ENCODE data around the gene CPLX1. TPM values are rescaled to one million over a fixed set of nuclear protein-coding genes. Genes with fewer than 3 reads are reported as not detected.

CPLX1 gene
- total and polyA plus RNA-seq, 2 donors (not counting 1 experiment from before 2014, with no cell fraction given) = 0.03 to 0.66 TPM

- Histone ChIP-seq H2AFZ (ENCODE audit: low read length) (no peak overlapping the region), H3K27ac (ENCODE audit: insufficient read depth, low read length) (no peak overlapping the region), H3K4me2 (ENCODE audit: extremely low read depth, insufficient read depth, low read length) (no peak overlapping the region), H4K20me1 (ENCODE audit: control insufficient read depth, extremely low read depth, insufficient read depth, low read length) (no peaks in the 10 kb centered on the region), H3K4me3 (replicated peaks in 1 of 4; ENCODE audit: control extremely low read depth in 1 of 4, insufficient read depth in 1 of 4, low read depth in 3 of 4, low read length in 4 of 4) (no peak overlapping the region), H3K9me3 (ENCODE audit: control insufficient read depth, insufficient read depth, low read depth, low read length) (no peaks in the 10 kb centered on the region), H3K9ac (ENCODE audit: insufficient read depth, low read length) (no peak overlapping the region), H3K79me2 (ENCODE audit: control insufficient read depth, insufficient read depth, low read length) (no peaks in the 10 kb centered on the region), H3K27me3 (ENCODE audit: control insufficient read depth, insufficient read depth, low read length) (peaks cover 30% of the 10 kb centered on the region), H3K36me3 (ENCODE audit: control insufficient read depth, insufficient read depth, low read length) (no peaks in the 10 kb centered on the region), H3K4me1 (ENCODE audit: control insufficient read depth, extremely low read depth, insufficient read depth, low read length) (no peaks in the 10 kb centered on the region)
- no peak for TF ChIP-seq CTCF (conservative IDR thresholded peaks at IDR 0.05 in 1 of 2, IDR thresholded peaks at IDR 0.05 in 1 of 2; ENCODE audit: low read depth in 1 of 2, low read length in 2 of 2)
- TF ChIP-seq EZH2 (IDR thresholded peaks at IDR 0.05; ENCODE audit: low read length, missing control alignments) = no peak
- no peak for DNase-seq (ENCODE audit: low read depth in 2 of 2)
Observed at GRCh38 chr4:789571-790465, 36.1 kb downstream of the CPLX1 start.

- TF ChIP-seq EZH2 (IDR thresholded peaks at IDR 0.05; ENCODE audit: low read length, missing control alignments) (no peak), CTCF (conservative IDR thresholded peaks at IDR 0.05 in 1 of 2, IDR thresholded peaks at IDR 0.05 in 1 of 2; ENCODE audit: low read depth in 1 of 2, low read length in 2 of 2) (no peak)
- Histone ChIP-seq H3K4me1 (ENCODE audit: control insufficient read depth, extremely low read depth, insufficient read depth, low read length) (no peaks in the 10 kb centered on the region), H3K9me3 (ENCODE audit: control insufficient read depth, insufficient read depth, low read depth, low read length) (no peaks in the 10 kb centered on the region), H3K4me3 (replicated peaks in 1 of 4; ENCODE audit: control extremely low read depth in 1 of 4, insufficient read depth in 1 of 4, low read depth in 3 of 4, low read length in 4 of 4) (no peak overlapping the region), H4K20me1 (ENCODE audit: control insufficient read depth, extremely low read depth, insufficient read depth, low read length) (no peaks in the 10 kb centered on the region), H2AFZ (ENCODE audit: low read length) (no peak overlapping the region), H3K79me2 (ENCODE audit: control insufficient read depth, insufficient read depth, low read length) (no peaks in the 10 kb centered on the region), H3K36me3 (ENCODE audit: control insufficient read depth, insufficient read depth, low read length) (no peaks in the 10 kb centered on the region), H3K27ac (ENCODE audit: insufficient read depth, low read length) (no peak overlapping the region), H3K27me3 (ENCODE audit: control insufficient read depth, insufficient read depth, low read length) (peaks cover 20% of the 10 kb centered on the region), H3K9ac (ENCODE audit: insufficient read depth, low read length) (no peak overlapping the region), H3K4me2 (ENCODE audit: extremely low read depth, insufficient read depth, low read length) (no peak overlapping the region)
- no peak for DNase-seq (ENCODE audit: low read depth in 2 of 2)
Observed at GRCh38 chr4:788636-789297, 37.2 kb downstream of the CPLX1 start.

GRCh38 chr4:788006-788635, 37.8 kb downstream of the CPLX1 start:
- no peak for DNase-seq (ENCODE audit: low read depth in 2 of 2)
- H2AFZ ChIP-seq (ENCODE audit: low read length) = no peak overlapping the region

More at GRCh38 chr4:788006-788635, 37.8 kb downstream of the CPLX1 start:
- H4K20me1 ChIP-seq (ENCODE audit: control insufficient read depth, extremely low read depth, insufficient read depth, low read length) = no peaks in the 10 kb centered on the region
- TF ChIP-seq EZH2 (IDR thresholded peaks at IDR 0.05; ENCODE audit: low read length, missing control alignments) (no peak), CTCF (conservative IDR thresholded peaks at IDR 0.05 in 1 of 2, IDR thresholded peaks at IDR 0.05 in 1 of 2; ENCODE audit: low read depth in 1 of 2, low read length in 2 of 2) (no peak)
- no peak overlapping the region for H3K4me2 ChIP-seq (ENCODE audit: extremely low read depth, insufficient read depth, low read length)
- no peak overlapping the region for H3K27ac ChIP-seq (ENCODE audit: insufficient read depth, low read length)
- H3K4me3 ChIP-seq (replicated peaks in 1 of 4; ENCODE audit: control extremely low read depth in 1 of 4, insufficient read depth in 1 of 4, low read depth in 3 of 4, low read length in 4 of 4) = no peak overlapping the region
- H3K36me3 ChIP-seq (ENCODE audit: control insufficient read depth, insufficient read depth, low read length) = no peaks in the 10 kb centered on the region
- H3K79me2 ChIP-seq (ENCODE audit: control insufficient read depth, insufficient read depth, low read length) = no peaks in the 10 kb centered on the region
- H3K9ac ChIP-seq (ENCODE audit: insufficient read depth, low read length) = no peak overlapping the region
- H3K27me3 ChIP-seq (ENCODE audit: control insufficient read depth, insufficient read depth, low read length) = peaks cover 16% of the 10 kb centered on the region
- no peaks in the 10 kb centered on the region for H3K4me1 ChIP-seq (ENCODE audit: control insufficient read depth, extremely low read depth, insufficient read depth, low read length)
- H3K9me3 ChIP-seq (ENCODE audit: control insufficient read depth, insufficient read depth, low read depth, low read length) = no peaks in the 10 kb centered on the region
